DMS79 treated with DMSO at 0.1 percent for 48 hours (cell line): Measurements from ENCODE around the gene YTHDF1.

Experiments used
- DNase-seq: peaks from one replicate; lab custom pipeline; 2025; lab: John Stamatoyannopoulos, UW

Gene YTHDF1

GRCh38 chr20:63208346-63208909 lies 7.5 kb downstream of the YTHDF1 start:
- DNase-seq, result no peak

- no peak for DNase-seq
Measured at GRCh38 chr20:63206878-63207277, 9.1 kb downstream of the YTHDF1 start.

- no peak for DNase-seq
Measured at GRCh38 chr20:63205896-63206295, 10.0 kb downstream of the YTHDF1 start.

- DNase-seq, result no peak
Measured at GRCh38 chr20:63204362-63204761, 11.6 kb downstream of the YTHDF1 start.

GRCh38 chr20:63202811-63203526 lies 13.0 kb downstream of the YTHDF1 start:
- DNase-seq, result no peak

- no peak for DNase-seq
Measured at GRCh38 chr20:63202021-63202420, 13.9 kb downstream of the YTHDF1 start.

GRCh38 chr20:63198606-63199005 lies 17.3 kb downstream of the YTHDF1 start:
- no peak for DNase-seq

- DNase-seq, result no peak
Measured at GRCh38 chr20:63196768-63197470, 19.0 kb downstream of the YTHDF1 start.

GRCh38 chr20:63194797-63195173 lies 21.1 kb downstream of the YTHDF1 start:
- DNase-seq, result no peak

GRCh38 chr20:63194007-63194796 lies 21.7 kb downstream of the YTHDF1 start:
- no peak for DNase-seq

GRCh38 chr20:63192721-63193120 lies 23.2 kb downstream of the YTHDF1 start:
- no peak for DNase-seq

- peak; percentile 95 for DNase-seq
Measured at GRCh38 chr20:63191400-63191799, 24.5 kb downstream of the YTHDF1 start.

GRCh38 chr20:63190828-63191227 lies 25.1 kb downstream of the YTHDF1 start:
- no peak for DNase-seq

GRCh38 chr20:63189846-63190559 lies 25.9 kb downstream of the YTHDF1 start:
- no peak for DNase-seq

GRCh38 chr20:63189322-63189642 lies 26.6 kb downstream of the YTHDF1 start:
- no peak for DNase-seq

GRCh38 chr20:63188641-63189321 lies 27.1 kb downstream of the YTHDF1 start:
- no peak for DNase-seq

GRCh38 chr20:63188159-63188442 lies 27.8 kb downstream of the YTHDF1 start:
- DNase-seq, result no peak

- no peak for DNase-seq
Measured at GRCh38 chr20:63187338-63188158, 28.4 kb downstream of the YTHDF1 start.

GRCh38 chr20:63186528-63187316 lies 29.2 kb downstream of the YTHDF1 start:
- no peak for DNase-seq

GRCh38 chr20:63186084-63186483 lies 29.8 kb downstream of the YTHDF1 start:
- no peak for DNase-seq
